ENCODE measurements around the gene BRCC3.

Gene BRCC3

GRCh38 chrX:155056877-155057792, 14.2 kb upstream of the BRCC3 start:
- DNase-seq = peak in 43 of 56 donors; percentile 1 to 74 (median 15)

- no peak for DNase-seq
These were observed 9.5 kb upstream of the BRCC3 start for GRCh38 chrX:155061760-155062159.

GRCh38 chrX:155065035-155065734, 6.1 kb upstream of the BRCC3 start:
- DNase-seq = no peak

- DNase-seq = no peak
These were observed 3.1 kb upstream of the BRCC3 start for GRCh38 chrX:155068165-155068564.

- DNase-seq = no peak
These were observed 1.9 kb upstream of the BRCC3 start for GRCh38 chrX:155069414-155069813.

- DNase-seq = no peak
These were observed 1.3 kb upstream of the BRCC3 start for GRCh38 chrX:155070038-155070437.

GRCh38 chrX:155070663-155070974, 689 bp upstream of the BRCC3 start:
- DNase-seq = peak in 1 of 56 donors; percentile 16

GRCh38 chrX:155071694-155072280, 479 bp downstream of the BRCC3 start:
- peak in 4 of 56 donors; percentile 29 to 52 (median 35) for DNase-seq

- DNase-seq = peak in 1 of 56 donors; percentile 4
These were observed 15.0 kb downstream of the BRCC3 start for GRCh38 chrX:155086202-155086840.

- DNase-seq = no peak
These were observed 15.8 kb downstream of the BRCC3 start for GRCh38 chrX:155086961-155087735.

- no peak for DNase-seq
These were observed 23.3 kb downstream of the BRCC3 start for GRCh38 chrX:155094468-155095061.

- DNase-seq = no peak
These were observed 34.6 kb downstream of the BRCC3 start for GRCh38 chrX:155105919-155106318.

- DNase-seq = no peak
These were observed 37.1 kb downstream of the BRCC3 start for GRCh38 chrX:155108427-155108826.

GRCh38 chrX:155112171-155112570, 40.9 kb downstream of the BRCC3 start:
- no peak for DNase-seq

GRCh38 chrX:155113097-155113496, 41.8 kb downstream of the BRCC3 start:
- DNase-seq = no peak

- no peak for DNase-seq
These were observed 44.0 kb downstream of the BRCC3 start for GRCh38 chrX:155115174-155115819.

- DNase-seq = no peak
These were observed 56.2 kb downstream of the BRCC3 start for GRCh38 chrX:155127465-155127864.

- no peak for DNase-seq
These were observed 56.6 kb downstream of the BRCC3 start for GRCh38 chrX:155127940-155128339.

- DNase-seq = no peak
These were observed 60.8 kb downstream of the BRCC3 start for GRCh38 chrX:155132110-155132509.

- DNase-seq = no peak
These were observed 62.9 kb downstream of the BRCC3 start for GRCh38 chrX:155134255-155134654.

All from amygdala (tissue), 56 donors.